ENCODE measurements around the gene GLYR1.
A peak's percentile ranks its signal among the peaks of the same experiment; 100 is the strongest.
"Not testable (repeated sequence)": the region's sequence is repeated elsewhere in the genome, so short reads cannot be mapped to it uniquely, and the experiment has no call there.

GLYR1 gene

GRCh38 chr16:4788910-4789309 lies 58.2 kb downstream of the GLYR1 start:
- no peak for DNase-seq (ENCODE audit: low read depth in 2 of 2)

GRCh38 chr16:4788489-4788889 lies 58.6 kb downstream of the GLYR1 start:
- DNase-seq (ENCODE audit: low read depth in 2 of 2), result no peak

GRCh38 chr16:4787627-4788482 lies 59.2 kb downstream of the GLYR1 start, which contains the start of gene SEPTIN12:
SEPTIN12 (minus strand) TSS chr16:4788345; CDS start chr16:4787645, 700 bp downstream.
- no peak for DNase-seq (ENCODE audit: low read depth in 2 of 2)

- no peak for DNase-seq (ENCODE audit: low read depth in 2 of 2)
Measured at GRCh38 chr16:4787068-4787467, 60.0 kb downstream of the GLYR1 start.

- DNase-seq (ENCODE audit: low read depth in 2 of 2), result no peak
Measured at GRCh38 chr16:4785758-4786433, 61.2 kb downstream of the GLYR1 start.

GRCh38 chr16:4784444-4784987 lies 62.6 kb downstream of the GLYR1 start:
- not testable (repeated sequence) for DNase-seq (ENCODE audit: low read depth in 2 of 2)

GRCh38 chr16:4783951-4784336 lies 63.1 kb downstream of the GLYR1 start:
- DNase-seq (ENCODE audit: low read depth in 2 of 2), result no peak

- no peak for DNase-seq (ENCODE audit: low read depth in 2 of 2)
Measured at GRCh38 chr16:4783251-4783950, 63.7 kb downstream of the GLYR1 start.

- DNase-seq (ENCODE audit: low read depth in 2 of 2), result no peak
Measured at GRCh38 chr16:4780235-4780634, 66.9 kb downstream of the GLYR1 start.

GRCh38 chr16:4778050-4778392 lies 69.1 kb downstream of the GLYR1 start:
- no peak for DNase-seq (ENCODE audit: low read depth in 2 of 2)

- no peak for DNase-seq (ENCODE audit: low read depth in 2 of 2)
Measured at GRCh38 chr16:4777339-4778049, 69.6 kb downstream of the GLYR1 start.

- no peak for DNase-seq (ENCODE audit: low read depth in 2 of 2)
Measured at GRCh38 chr16:4776141-4776705, 70.9 kb downstream of the GLYR1 start.

- DNase-seq (ENCODE audit: low read depth in 2 of 2), result no peak
Measured at GRCh38 chr16:4775005-4775404, 72.1 kb downstream of the GLYR1 start.

GRCh38 chr16:4772351-4772750 lies 74.7 kb downstream of the GLYR1 start:
- DNase-seq (ENCODE audit: low read depth in 2 of 2), result no peak

GRCh38 chr16:4771646-4772045 lies 75.4 kb downstream of the GLYR1 start:
- no peak for DNase-seq (ENCODE audit: low read depth in 2 of 2)

GRCh38 chr16:4769306-4769638 lies 77.8 kb downstream of the GLYR1 start:
- DNase-seq (ENCODE audit: low read depth in 2 of 2), result no peak

- DNase-seq (ENCODE audit: low read depth in 2 of 2), result peak; percentile 85 to 88
Measured at GRCh38 chr16:4768549-4769305, 78.4 kb downstream of the GLYR1 start.

- no peak for DNase-seq (ENCODE audit: low read depth in 2 of 2)
Measured at GRCh38 chr16:4767872-4768548, 79.1 kb downstream of the GLYR1 start.

GRCh38 chr16:4766875-4767628 lies 80.0 kb downstream of the GLYR1 start, which contains the start of gene ZNF500:
ZNF500 (minus strand) TSS chr16:4767162; CDS start chr16:4765978, 1,184 bp downstream.
- peak; percentile 90 to 97 for DNase-seq (ENCODE audit: low read depth in 2 of 2)
